ENCODE measurements around the gene FUT7.

DNA sequence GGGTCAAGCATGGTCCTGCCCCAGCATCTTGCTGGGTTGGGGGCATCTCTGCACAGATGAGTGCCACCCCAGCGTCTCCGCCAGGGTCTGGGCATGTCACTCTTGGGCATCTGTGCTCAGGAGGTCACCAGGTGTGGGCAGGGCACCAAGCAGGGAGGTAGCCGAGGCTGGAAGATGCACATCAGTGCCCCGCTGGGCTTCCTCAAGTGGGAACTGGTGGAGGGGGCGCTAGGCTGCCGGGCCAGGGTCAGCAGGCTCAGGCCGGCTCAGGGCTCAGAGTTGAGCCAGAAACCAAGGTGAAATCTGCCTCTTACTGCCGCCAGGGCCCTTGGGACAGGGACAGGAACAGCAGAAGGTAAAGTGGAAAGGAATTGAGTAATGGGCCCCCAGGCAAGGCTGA, 4.0 kb upstream of the FUT7 start:
- TF ChIP-seq CTCF (IDR thresholded peaks at IDR 0.05) = no peak
- no peak for TF ChIP-seq POLR2A (IDR thresholded peaks at IDR 0.05)
